WTC11 (cell line): ENCODE data around the gene C20orf204. TPM values are rescaled to one million over a fixed set of nuclear protein-coding genes. Genes with fewer than 3 reads are reported as not detected.

ENCODE experiments used
- ATAC-seq: fragments of 200-7000 bp; cut with Tn5 transposase; 2 replicates; pipeline ENCODE4 v1.10.0; 2021; ENCODE audit warnings: mild to moderate bottlenecking, moderate library complexity
- CTCF ChIA-PET: fragments of 300-600 bp; sonication (Branson Sonifier 250); formaldehyde crosslinking; loops from one replicate; lab custom pipeline; 2021; ENCODE audit warnings: antibody characterized with exemption; lab: Charles Lee
- POLR2A ChIA-PET: fragments of 350-600 bp; sonication (Branson Sonifier 250); formaldehyde crosslinking; loops from one replicate; lab custom pipeline; 2021; ENCODE audit warnings: antibody characterized with exemption; lab: Charles Lee
- DNase-seq: peaks from one replicate; pipeline ENCODE4 v3.0.0; 2021; ENCODE audit warnings: low spot score
- H3K27ac Mint-ChIP-seq: 2 replicates; pipeline ENCODE4 v1.8.0; 2021; ENCODE audit warnings: mixed read lengths
- H3K27me3 Mint-ChIP-seq: 2 replicates; pipeline ENCODE4 v1.8.0; 2021; ENCODE audit warnings: low read depth, mild to moderate bottlenecking, moderate library complexity, mixed read lengths
- H3K36me3 Mint-ChIP-seq: 2 replicates; pipeline ENCODE4 v1.8.0; 2021; ENCODE audit warnings: mixed read lengths
- H3K4me1 Mint-ChIP-seq: 2 replicates; pipeline ENCODE4 v1.8.0; 2022; ENCODE audit warnings: mixed read lengths
- H3K4me3 Mint-ChIP-seq: 2 replicates; pipeline ENCODE4 v1.8.0; 2021; ENCODE audit warnings: mild to moderate bottlenecking, moderate library complexity, mixed read lengths
- H3K9me3 Mint-ChIP-seq: 2 replicates; pipeline ENCODE4 v1.8.0; 2021; ENCODE audit warnings: mixed read lengths
- ATF2 ChIP-seq: sonication (generic); formaldehyde crosslinking; IDR thresholded peaks from 2 replicates; pipeline ENCODE4 v1.8.1; 2022; ENCODE audit warnings: low read depth, missing genetic modification reagents, borderline replicate concordance
- ATF3 ChIP-seq: sonication (generic); formaldehyde crosslinking; conservative IDR thresholded peaks from 2 replicates; pipeline ENCODE4 v1.8.1; 2022; ENCODE audit warnings: mild to moderate bottlenecking, missing genetic modification reagents
- ATF6 ChIP-seq: sonication (generic); formaldehyde crosslinking; IDR thresholded peaks from 2 replicates; pipeline ENCODE4 v1.8.1; 2023; ENCODE audit warnings: mild to moderate bottlenecking, missing genetic modification reagents
- CTCF ChIP-seq: fragments of 200-600 bp; IDR thresholded peaks from 2 replicates; pipeline ENCODE4 v1.8.0; 2022; ENCODE audit warnings: antibody characterized with exemption
- ESRRA ChIP-seq: sonication (generic); formaldehyde crosslinking; IDR thresholded peaks from 2 replicates; pipeline ENCODE4 v1.8.1; 2022; ENCODE audit warnings: mild to moderate bottlenecking, missing genetic modification reagents, borderline replicate concordance
- GTF2I ChIP-seq: fragments of 250-450 bp; sonication (Bioruptor Pico); conservative IDR thresholded peaks from 2 replicates; pipeline ENCODE4 v1.4.0; 2021; ENCODE audit warnings: mild to moderate bottlenecking
- IRF1 ChIP-seq: sonication (generic); formaldehyde crosslinking; IDR thresholded peaks from 2 replicates; pipeline ENCODE4 v1.8.0; 2023; ENCODE audit warnings: missing genetic modification reagents
- JAZF1 ChIP-seq: fragments of 250-450 bp; sonication (Bioruptor Pico); IDR thresholded peaks from 2 replicates; pipeline ENCODE4 v1.9.0; 2021; ENCODE audit warnings: moderate library complexity, mild to moderate bottlenecking, inconsistent platforms
- NFE2L1 ChIP-seq: sonication (generic); formaldehyde crosslinking; IDR thresholded peaks from 2 replicates; pipeline ENCODE4 v1.8.1; 2023; ENCODE audit warnings: missing genetic modification reagents
- OVOL2 ChIP-seq: fragments of 250-450 bp; sonication (Bioruptor Pico); IDR thresholded peaks from 2 replicates; pipeline ENCODE4 v1.9.0; 2021; ENCODE audit warnings: mild to moderate bottlenecking, borderline replicate concordance
- SMAD4 ChIP-seq: sonication (generic); formaldehyde crosslinking; IDR thresholded peaks from 2 replicates; pipeline ENCODE4 v1.8.0; 2022; ENCODE audit warnings: mild to moderate bottlenecking, missing genetic modification reagents
- SP1 ChIP-seq: sonication (generic); formaldehyde crosslinking; conservative IDR thresholded peaks from 2 replicates; pipeline ENCODE4 v1.8.1; 2022; ENCODE audit warnings: missing genetic modification reagents
- USF2 ChIP-seq: sonication (generic); formaldehyde crosslinking; IDR thresholded peaks from 2 replicates; pipeline ENCODE4 v1.8.1; 2023; ENCODE audit warnings: mild to moderate bottlenecking, missing genetic modification reagents, moderate library complexity
- ZBTB21 ChIP-seq: sonication (generic); formaldehyde crosslinking; IDR thresholded peaks from 2 replicates; pipeline ENCODE4 v1.8.1; 2023; ENCODE audit warnings: mild to moderate bottlenecking, missing genetic modification reagents, borderline replicate concordance
- ZNF219 ChIP-seq: sonication (generic); formaldehyde crosslinking; IDR thresholded peaks from 2 replicates; pipeline ENCODE4 v1.8.0; 2023; ENCODE audit warnings: missing genetic modification reagents, mild to moderate bottlenecking, borderline replicate concordance
- ZNF317 ChIP-seq: sonication (generic); formaldehyde crosslinking; IDR thresholded peaks from 2 replicates; pipeline ENCODE4 v1.8.1; 2023; ENCODE audit warnings: low read depth, mild to moderate bottlenecking, moderate library complexity, missing genetic modification reagents, borderline replicate concordance
- total RNA-seq: library from RNA; stranded (reverse); gene quantifications from 3 replicates; pipeline ENCODE4 v1.2.3, GENCODE V29; 2021
- TF ChIP-seq, protein P1 (sequence below): sonication (generic); formaldehyde crosslinking; IDR thresholded peaks from 2 replicates; pipeline ENCODE4 v1.8.1; 2023; ENCODE audit warnings: mild to moderate bottlenecking, missing genetic modification reagents, moderate library complexity
- TF ChIP-seq, protein P2 (sequence below): sonication (generic); formaldehyde crosslinking; IDR thresholded peaks from 2 replicates; pipeline ENCODE4 v1.8.0; 2022; ENCODE audit warnings: mild to moderate bottlenecking, missing genetic modification reagents

The C20orf204 gene
- total RNA-seq, 1 experiment from 2014 or later, result 2.1 TPM

DNA sequence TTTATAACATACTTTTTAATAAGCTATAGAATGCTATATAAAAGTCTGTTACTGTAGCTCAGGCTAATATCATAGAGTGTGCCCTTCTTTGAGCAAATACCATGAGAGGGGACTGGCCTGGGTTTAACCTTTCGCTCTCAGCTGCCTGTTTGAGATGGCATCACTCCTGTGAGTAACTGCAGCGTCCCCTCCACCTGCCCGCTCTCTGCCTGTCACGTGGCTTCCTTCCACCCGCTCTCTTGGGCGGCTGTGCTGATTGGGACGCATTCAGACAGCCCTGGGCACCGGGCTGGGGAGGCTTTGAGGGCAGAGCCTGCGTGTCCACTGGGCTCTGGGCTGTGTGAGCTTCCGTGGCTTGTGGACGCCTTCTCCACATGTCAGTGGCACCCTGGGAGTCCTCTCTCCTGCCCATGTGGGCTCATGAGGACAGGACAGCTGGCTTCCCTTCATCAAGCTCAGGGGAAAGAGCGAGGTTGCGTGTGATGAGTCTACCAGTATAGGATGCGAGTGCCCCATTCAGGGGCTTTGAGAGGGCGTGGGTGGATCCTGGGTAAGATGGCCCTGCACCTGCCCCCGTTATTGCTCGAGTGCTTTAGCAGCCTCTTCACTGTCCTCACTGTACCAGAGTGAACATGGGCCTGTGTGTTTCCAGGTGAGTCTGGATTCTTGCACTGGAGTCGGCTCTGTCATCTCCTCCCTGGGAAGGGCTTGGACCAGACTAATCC lies 10.7 kb upstream of the C20orf204 start:
- H3K27me3 Mint-ChIP-seq, result no peaks in the 10 kb centered on the region
- TF ChIP-seq ZNF317 (no peak), JAZF1 (CRISPR knock-in tag) (no peak), ATF2 (no peak), ATF3 (CRISPR knock-in tag) (no peak), ESRRA (no peak), SMAD4 (no peak), USF2 (no peak), IRF1 (CRISPR knock-in tag) (no peak), NFE2L1 (CRISPR knock-in tag) (no peak), OVOL2 (CRISPR knock-in tag) (no peak), ATF6 (CRISPR knock-in tag) (no peak), GTF2I (no peak), ZBTB21 (CRISPR knock-in tag) (no peak), SP1 (no peak)
- TF ChIP-seq, protein P1, sequence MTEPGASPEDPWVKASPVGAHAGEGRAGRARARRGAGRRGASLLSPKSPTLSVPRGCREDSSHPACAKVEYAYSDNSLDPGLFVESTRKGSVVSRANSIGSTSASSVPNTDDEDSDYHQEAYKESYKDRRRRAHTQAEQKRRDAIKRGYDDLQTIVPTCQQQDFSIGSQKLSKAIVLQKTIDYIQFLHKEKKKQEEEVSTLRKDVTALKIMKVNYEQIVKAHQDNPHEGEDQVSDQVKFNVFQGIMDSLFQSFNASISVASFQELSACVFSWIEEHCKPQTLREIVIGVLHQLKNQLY (CRISPR knock-in tag), result no peak
- no peaks in the 10 kb centered on the region for H3K4me1 Mint-ChIP-seq
- H3K4me3 Mint-ChIP-seq, result no peak overlapping the region
- ChIA-PET POLR2A (no interaction called here), CTCF (interaction anchor here (0.5 kb wide), 1 partner anchor 76 kb away, joined by 3 read pairs; no protein-coding TSS in a partner anchor)
- ATAC-seq (no peak), DNase-seq (no peak)
- H3K27ac Mint-ChIP-seq, result no peak overlapping the region
- peaks cover 62% of the 10 kb centered on the region for H3K36me3 Mint-ChIP-seq
- no peaks in the 10 kb centered on the region for H3K9me3 Mint-ChIP-seq

GRCh38 chr20:64025826-64026412 lies 10.1 kb upstream of the C20orf204 start:
- Mint-ChIP-seq H3K4me1 (no peaks in the 10 kb centered on the region), H3K36me3 (peaks cover 66% of the 10 kb centered on the region), H3K9me3 (no peaks in the 10 kb centered on the region), H3K4me3 (no peak overlapping the region), H3K27ac (no peak overlapping the region), H3K27me3 (no peaks in the 10 kb centered on the region)
- TF ChIP-seq, protein P2, sequence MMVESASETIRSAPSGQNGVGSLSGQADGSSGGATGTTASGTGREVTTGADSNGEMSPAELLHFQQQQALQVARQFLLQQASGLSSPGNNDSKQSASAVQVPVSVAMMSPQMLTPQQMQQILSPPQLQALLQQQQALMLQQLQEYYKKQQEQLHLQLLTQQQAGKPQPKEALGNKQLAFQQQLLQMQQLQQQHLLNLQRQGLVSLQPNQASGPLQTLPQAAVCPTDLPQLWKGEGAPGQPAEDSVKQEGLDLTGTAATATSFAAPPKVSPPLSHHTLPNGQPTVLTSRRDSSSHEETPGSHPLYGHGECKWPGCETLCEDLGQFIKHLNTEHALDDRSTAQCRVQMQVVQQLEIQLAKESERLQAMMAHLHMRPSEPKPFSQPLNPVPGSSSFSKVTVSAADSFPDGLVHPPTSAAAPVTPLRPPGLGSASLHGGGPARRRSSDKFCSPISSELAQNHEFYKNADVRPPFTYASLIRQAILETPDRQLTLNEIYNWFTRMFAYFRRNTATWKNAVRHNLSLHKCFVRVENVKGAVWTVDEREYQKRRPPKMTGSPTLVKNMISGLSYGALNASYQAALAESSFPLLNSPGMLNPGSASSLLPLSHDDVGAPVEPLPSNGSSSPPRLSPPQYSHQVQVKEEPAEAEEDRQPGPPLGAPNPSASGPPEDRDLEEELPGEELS, result no peak
- TF ChIP-seq CTCF (no peak), ZNF219 (CRISPR knock-in tag) (no peak), SMAD4 (no peak)
- ATAC-seq (no peak), DNase-seq (no peak)
- ChIA-PET CTCF (interaction anchor here (3.0 kb wide), 1 partner anchor 45 kb away, joined by 11 read pairs; the partner anchor contains the start of gene PRPF6), POLR2A (no interaction called here)
